ENCODE data around the gene AMPD3. TPM values are rescaled to one million over a fixed set of nuclear protein-coding genes. Genes with fewer than 3 reads are reported as not detected.

Gene AMPD3
- total RNA-seq, 1 donor from 2014 or later, result 24.7 TPM

DNA sequence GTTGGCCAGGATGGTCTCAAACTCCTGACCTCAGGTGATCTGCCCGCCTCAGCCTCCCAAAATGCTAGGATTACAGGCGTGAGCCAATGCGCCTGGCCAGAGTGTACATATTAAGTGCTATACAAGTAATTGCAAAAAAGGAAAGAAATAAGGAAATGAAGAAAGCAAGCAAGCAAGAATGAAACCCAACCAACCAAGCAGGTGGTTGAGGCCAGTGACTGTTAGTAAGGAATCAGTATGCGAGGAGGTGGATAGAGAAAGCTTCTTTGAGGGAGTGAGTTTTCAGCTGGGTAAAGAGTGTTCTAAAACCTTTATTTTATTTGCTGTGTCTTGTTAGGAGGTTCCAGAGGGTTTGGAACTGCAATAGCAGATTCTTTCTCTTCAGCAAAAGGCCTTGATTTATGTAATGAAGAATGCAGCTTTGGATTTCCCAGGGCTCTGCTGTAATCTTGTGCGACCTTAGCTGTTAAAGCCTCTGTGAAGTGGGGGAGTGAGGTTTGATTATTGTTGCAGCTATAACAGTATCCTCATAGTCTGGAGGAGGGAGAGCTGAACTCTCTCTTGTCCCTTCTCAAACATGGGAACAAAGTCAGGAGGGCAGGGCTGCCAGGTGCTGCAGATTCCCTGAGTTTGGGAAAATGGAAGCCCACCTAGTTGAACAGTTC lies 5.7 kb downstream of the AMPD3 start:
- no peak for DNase-seq (ENCODE audit: low spot score)

DNA sequence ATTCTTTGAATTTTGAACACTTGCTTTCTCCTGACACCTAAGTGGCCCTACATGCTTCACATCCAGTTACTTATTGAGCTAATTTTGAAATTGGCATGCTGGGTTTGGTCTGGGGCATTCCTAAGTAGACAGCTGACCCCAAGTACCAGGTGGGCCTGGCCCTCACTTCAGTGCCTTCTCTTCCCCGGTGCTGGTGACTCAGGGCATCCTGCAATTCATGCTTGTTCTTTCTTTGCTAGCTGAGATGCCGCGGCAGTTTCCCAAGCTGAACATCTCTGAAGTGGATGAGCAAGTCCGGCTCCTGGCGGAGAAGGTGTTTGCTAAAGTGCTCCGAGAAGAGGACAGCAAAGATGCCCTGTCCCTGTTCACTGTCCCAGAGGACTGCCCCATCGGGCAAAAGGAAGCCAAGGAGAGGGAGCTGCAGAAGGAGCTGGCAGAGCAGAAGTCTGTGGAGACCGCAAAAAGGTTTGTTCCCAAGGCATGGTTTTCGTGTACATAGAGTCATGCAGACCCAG lies 6.3 kb downstream of the AMPD3 start:
- no peak for DNase-seq (ENCODE audit: low spot score)

DNA sequence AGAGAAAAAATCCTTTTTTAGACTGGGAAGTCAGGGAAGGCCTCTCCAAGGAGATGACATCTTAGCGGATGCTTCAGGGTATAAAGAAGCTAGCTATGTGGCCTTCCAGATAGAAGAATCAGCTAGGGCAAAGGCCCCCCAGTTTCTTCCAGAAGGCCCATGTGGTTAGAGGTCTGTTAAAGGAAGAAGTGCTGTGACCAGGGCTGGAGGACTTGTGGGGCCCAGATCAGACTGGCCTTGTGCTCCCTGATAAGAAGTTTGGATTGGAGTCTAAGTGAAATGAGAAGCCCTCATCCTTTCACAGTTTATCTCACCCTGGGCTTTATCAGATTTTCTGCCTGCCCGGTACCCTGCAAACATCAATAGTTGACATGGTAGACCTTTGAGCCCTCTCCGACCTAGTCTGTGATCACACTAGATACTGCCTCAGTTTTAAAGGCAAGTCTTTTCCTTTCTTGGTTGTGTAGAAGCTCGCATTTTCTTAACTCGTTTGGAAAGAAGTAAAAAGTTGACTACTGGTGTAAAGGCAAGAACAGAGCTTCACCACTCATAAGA lies 7.8 kb downstream of the AMPD3 start:
- no peak for DNase-seq (ENCODE audit: low spot score)

DNA sequence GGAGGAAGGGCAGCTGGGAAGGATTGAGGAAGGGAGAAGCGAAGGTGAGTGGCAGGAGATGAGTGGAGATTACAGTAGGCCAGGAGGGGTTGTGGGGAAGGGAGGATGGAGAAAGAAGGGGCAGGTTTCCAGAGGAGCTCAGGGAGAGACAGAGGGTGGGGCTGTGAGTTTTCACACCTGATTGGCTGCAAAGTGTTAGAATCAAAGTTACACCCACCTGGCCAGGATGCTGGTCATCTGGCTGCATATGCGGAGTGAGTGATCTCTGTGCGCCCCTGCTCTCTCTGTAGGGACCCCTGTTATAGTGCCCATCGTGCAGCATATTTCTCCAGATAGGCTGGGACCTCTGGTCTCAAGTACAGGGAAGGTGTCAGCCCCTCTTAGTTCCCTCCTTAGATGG lies 18.3 kb downstream of the AMPD3 start:
- DNase-seq (ENCODE audit: low spot score), result no peak

DNA sequence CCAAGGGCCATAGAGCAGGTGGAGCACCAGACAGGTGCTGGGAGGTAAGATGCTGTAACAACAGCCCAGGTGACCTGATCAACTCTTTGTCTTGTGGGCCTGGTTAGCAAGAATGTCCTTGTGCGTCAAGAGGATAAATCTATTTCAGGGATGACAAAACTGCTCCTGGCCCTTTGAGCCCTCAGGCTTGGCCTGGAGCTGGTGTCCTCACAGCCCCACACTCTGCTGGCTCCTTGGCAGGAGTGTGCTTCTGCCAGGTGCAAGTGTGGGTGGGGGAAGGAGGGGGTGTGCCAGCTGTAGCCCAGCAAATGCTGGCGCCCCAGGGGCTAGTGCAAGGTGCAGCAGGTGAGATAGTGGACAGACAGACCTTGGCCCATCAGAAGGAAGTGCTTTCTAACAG lies 19.5 kb downstream of the AMPD3 start:
- no peak for DNase-seq (ENCODE audit: low spot score)

DNA sequence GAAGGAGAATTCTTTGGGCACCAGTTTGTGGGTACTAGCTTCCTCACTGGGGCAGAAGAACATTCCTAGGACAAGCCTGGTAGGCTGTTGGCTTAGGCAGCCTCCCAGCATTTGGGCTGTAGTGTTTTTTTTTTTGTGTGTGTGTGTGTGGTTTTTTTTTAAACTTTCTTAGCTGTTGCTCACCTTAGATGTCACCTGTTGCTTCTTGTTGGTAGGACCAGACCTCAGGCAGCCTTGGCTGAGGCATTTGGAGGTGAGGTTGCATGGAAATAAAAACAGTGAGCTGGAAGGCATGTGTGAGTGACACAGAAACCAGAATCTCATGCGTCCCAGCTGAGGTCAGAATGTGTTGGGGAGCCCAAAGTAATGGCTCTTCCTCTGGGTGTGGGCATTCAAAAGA lies 21.3 kb downstream of the AMPD3 start:
- no peak for DNase-seq (ENCODE audit: low spot score)

DNA sequence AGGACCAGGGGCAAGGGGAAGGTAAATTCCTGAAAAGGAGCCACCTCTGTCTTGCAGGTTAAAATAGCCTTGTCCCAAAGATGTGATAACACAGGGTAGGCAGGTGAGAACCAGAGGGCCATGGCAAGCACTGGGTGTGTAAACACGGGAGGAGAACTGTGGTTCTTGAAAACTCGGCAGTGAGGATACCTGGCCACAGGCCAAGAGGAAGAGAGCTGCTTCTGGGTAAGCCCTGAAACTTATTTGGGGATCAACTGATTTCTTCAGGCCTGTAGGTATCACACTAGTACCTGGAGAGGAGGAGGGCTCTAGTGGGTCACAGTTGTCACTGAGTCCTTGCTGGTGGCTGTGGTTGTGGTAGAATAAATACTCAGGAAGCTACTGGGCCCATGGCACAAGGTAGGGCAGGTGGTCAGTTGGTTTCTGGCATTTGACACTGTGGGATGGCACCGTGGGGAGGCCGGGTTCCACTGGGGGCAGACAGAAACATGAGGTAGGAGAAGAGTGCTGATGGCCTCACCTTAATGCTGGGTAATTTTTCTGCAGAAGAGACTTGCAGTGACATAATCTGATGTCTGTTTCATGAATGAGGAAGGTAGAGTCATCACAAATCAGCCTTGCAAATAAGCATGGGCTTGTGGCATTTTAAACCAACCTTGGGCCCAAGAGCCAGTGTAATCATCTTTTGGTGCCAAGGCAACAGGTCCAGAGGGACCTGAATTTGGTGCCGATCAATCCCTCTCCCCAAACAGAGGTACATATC lies 22.0 kb downstream of the AMPD3 start:
- no peak for DNase-seq (ENCODE audit: low spot score)

DNA sequence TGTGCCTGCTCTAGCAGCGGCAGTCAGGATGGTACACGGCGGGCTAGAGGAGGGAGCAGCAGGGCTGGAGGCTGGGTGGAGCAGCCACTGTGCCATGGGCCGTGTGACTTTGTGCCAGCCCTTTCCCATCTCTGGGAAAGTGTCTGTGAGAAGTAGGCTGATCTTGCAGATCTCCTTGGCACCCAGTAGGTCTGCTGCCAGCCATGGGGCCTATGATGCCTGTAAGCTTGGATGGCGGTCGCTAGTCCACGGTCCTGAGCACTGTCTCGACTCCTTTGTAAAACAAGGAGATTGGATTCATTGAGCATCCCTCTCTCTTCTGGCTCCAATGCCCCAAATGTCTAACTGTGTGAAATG lies 22.6 kb downstream of the AMPD3 start:
- no peak for DNase-seq (ENCODE audit: low spot score)

DNA sequence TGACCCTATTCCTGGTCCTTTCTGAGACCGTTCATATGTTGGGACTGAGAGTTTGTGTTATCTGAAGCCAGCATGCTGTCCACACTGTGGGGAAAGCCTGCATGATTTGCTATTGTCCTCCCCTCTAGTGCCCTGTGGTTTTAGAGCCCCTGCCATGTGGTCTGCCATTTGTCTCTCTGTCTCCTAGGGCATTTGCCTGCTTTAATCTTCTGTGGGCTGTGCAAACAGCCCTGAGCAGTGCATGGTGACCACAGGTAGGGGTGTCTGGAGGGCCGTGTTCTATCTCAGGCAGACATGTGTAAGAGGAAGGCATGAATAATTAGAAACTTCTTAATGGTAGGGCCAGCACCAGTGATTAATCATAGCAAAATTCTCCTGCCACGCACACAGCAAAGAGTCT lies 23.0 kb downstream of the AMPD3 start:
- DNase-seq (ENCODE audit: low spot score), result no peak

DNA sequence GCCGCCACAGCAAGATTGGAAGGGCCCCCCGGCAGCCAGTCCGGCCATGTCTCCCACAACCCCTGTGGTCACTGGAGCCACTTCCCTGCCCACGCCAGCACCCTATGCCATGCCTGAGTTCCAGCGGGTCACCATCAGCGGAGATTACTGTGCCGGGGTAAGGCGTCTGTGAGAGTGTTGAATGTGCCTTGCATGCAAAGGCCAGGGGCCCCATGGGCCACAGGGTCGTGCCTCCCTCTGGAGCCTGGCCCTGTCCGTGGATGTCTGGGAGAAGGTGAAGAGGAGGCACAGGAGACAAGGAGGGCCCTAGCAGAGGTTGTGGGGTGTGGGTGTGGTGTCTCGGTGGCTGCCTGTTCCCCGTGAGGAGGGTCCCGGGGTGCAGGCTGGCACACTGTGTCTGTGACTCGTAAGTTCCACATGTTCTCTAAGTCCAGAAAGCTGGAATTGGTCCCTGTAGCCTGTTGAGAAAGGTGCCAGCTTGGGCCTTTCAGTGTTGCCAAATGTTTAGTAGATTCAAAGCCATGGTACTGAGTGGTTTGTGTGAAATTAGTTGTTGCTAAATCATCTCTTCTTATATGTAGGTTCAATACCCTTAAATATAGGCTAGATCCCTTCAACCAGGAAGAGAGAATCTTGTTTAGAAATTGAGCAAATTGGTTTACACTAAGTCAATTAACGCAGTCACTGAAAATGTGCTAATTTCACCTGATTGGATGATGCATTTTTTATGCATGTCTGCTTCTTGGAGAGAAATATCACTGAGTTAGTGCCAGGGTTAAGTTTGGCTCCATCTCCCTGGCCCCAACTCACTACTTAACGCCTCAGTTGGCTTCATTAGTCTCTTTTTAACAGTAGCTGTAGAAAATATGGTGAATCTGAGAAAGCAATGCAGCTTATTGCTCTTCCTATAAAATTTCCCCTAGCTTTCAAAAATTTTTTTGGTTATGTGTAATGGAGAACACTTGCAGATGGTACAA lies 23.8 kb downstream of the AMPD3 start:
- no peak for DNase-seq (ENCODE audit: low spot score)

DNA sequence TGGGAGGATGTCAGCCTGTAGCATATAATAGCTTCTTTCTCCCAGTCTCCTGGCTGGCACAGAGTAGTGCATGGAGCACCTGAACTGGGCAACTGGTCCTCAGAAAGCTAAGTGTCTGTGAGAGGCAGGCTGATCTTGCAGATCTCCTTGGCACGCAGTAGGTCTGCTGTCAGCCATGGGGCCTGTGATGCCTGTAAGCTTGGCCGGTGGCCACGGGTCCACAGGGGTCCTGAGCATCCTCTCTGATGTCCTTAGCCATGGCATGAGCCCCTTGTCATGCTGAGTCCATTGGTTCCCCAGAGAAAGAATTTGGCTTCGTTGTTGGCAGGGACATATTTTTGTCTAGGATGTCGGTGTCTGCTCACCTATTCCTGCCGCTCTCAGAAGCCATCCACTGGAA lies 25.0 kb downstream of the AMPD3 start:
- DNase-seq (ENCODE audit: low spot score), result no peak

DNA sequence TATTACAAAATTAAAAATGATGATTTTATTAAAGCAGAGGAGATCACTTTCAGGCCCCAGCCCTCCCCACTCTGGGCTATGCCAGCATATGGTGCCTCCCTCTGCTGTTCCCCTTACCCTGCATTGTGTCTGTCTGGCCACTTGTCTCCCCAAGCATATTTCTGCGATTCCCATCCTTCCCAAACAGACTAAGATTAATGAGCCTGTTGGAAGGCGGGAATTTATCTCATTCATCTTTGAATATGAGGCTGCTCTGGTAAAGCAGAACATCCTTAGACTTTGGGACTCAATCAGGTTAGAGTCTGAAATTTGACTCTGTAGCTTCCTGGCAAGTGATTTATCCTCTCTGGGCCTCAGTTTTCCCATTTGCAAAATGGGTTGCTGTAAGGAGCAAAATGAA lies 25.7 kb downstream of the AMPD3 start:
- DNase-seq (ENCODE audit: low spot score), result no peak

DNA sequence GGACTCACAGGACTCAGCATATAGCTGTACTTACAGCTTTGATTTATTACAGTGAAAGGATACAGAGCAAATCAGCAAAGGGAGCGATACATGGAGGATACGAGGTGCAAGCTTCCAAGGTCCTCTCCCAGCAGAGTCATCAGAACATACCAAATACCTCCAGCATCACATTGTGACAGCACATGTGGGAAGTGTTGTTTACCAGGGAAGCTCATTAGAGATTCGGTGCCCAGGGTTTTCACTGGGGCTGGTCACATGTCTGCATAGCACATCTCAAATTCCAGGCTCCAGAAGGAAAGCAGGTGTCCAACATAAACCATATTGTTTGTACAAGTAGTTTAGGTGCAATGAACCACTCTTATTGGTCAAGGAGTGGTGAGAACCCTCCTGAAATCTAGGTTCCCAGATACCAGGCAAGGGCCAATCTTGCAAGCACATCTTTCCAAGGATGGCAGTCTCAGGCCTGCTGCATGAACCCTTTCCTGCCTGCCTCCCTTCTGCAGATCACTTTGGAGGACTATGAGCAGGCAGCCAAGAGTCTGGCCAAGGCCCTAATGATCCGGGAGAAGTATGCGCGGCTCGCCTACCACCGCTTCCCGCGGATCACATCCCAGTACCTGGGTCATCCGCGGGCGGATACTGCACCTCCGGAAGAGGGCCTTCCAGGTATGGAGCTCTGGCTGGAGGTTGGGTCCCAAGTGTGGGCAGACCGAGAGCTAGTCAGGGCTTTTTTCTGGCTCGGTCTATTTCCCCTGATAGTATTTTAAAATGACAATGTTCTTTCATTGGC lies 26.7 kb downstream of the AMPD3 start:
- no peak for DNase-seq (ENCODE audit: low spot score)

DNA sequence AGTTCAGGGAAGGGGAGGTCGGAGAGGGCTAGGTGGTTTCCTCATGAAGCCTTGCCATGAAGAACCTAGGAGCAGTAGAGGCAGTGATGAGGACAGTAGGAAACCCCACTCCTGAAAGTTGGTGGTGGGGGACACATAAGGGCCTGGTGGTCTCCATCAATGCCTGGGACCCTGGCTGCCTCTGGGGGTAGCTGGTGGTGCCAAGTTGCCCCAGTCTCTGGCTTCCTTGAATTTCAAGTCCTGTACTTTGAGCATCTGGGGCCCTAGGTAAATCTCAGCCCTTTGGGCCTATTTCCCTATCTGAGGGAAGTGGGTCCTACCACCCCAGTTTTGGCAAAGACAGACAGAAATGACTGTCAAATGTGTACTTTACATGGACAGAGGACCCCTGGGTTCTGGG lies 28.1 kb downstream of the AMPD3 start:
- DNase-seq (ENCODE audit: low spot score), result no peak

DNA sequence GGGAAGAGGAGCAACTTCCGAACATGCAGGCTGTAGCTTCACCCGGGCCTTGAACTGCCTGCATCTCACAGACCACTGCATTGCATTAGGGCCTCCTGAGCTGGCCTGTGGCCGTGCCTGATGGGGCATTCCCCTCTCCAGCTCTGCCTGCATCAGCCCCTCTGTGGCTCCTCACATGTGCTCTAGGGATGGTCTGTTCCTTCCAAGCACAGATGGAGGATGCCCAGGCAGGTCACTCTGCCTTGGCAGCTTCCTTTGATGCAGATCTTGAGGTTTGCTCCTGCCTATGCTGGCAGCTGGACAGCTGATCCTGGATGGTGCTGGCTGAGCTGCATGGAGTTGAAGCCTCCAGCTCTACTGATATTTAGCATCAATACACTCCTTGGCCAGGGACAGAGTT lies 28.5 kb downstream of the AMPD3 start:
- DNase-seq (ENCODE audit: low spot score), result no peak

DNA sequence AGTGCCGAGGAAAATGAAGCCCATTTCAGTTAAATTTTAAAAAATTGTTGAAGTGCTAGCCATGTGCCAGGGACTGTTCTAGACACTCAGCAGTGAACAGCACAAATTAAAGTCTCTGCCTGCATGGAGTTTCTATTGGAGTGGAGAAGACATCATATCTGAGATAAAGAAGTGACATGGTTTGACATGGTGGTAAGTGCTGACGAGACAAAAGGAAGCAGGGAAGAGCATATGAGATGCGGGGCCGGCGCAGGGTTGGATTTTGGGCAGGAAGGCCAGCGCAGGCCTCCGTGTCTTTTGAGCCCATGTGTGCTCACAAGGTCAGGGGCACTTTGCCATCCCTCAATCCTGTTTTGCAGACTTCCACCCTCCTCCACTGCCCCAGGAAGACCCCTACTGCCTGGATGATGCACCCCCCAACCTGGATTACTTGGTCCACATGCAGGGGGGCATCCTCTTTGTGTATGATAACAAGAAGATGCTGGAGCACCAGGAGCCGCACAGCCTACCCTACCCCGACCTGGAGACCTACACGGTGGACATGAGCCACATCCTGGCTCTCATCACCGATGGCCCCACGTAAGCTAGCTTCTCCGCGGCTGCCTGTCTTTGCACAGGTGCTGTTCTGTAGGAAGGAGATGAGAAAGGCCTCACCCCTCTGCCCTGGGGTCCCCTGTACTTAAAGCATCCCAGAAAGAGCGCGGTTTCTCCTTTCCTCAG lies 29.6 kb downstream of the AMPD3 start:
- no peak for DNase-seq (ENCODE audit: low spot score)

DNA sequence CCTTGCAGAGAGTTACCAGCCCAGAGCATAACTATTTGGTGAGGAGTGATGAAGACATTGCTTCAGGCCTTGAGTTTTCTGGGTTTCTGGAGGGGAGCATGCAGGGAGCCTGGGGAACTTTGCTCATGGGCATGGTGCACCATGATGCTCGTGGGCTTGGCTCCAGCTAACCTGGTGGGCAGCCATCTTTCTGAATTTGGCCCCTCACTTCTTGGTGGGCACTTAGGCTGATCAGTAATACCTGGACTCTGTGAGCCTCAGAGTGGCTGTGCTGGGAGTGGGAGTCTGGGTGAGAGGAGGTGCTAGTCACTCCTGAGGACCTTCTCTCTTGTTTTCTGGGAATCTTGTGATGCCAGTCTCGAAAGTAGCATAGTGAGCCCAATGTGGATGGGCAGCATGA lies 30.6 kb downstream of the AMPD3 start:
- DNase-seq (ENCODE audit: low spot score), result no peak

DNA sequence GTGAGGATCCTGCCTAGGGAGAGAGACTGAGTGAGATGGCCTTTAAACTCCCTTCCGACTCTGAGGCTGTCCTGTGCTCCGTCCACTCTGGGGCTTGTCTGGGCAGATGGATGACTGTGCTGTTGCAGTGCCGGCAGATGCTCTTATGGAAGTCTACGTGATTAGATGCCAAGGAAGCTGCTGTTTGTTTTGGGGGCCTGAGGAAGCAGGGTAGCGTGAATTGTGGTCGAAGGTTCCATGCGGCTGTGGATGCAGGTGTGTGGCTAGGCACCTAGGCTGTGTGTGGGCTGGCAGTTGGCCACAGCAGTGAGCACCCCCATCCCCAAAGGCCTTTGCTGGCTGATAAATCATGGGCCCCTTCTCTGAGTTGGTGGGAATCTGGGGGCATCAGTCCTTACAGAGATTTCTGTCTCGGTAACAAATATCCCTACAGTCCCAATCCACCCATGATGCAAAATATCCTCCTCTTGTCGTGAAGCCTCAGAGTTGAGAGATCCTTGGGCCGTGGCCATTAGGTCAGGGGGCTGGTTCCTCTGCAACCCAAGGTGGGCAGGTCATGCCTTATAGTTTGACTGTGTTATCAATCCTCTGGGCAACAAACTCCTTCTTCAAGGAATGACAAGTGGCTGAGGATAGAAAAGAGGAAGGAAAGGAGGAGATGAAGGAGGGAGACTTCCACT lies 31.2 kb downstream of the AMPD3 start:
- no peak for DNase-seq (ENCODE audit: low spot score)

DNA sequence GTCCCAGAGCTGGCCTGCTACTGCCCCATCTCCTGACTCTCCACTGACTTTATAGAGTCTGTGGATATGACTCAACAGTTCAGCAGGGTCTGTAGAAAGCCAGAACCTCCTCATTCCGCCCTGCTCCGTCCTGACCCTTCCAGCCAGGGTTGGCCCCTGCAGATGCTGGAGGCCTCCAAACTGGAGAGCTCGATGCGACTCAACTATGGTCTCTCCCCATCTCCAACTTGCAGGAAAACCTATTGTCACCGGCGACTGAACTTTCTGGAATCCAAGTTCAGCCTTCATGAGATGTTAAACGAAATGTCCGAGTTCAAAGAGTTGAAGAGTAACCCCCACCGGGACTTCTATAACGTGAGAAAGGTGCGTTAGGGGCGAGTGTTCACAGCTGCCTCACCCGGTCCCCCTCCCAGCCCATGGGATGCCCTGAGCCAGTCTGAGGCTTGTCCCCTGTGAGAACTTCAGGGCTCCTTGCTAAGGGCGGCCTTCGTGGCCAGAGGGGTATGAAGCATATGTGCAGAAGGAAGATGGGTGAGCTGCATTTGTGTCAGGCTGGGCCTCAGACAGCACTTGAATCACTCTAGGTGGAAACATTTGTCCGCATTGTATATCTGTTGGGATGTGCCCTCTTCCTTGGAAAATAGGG lies 32.1 kb downstream of the AMPD3 start:
- DNase-seq (ENCODE audit: low spot score), result peak; percentile 32
